Mucosa of gallbladder (tissue), 1 donor: ENCODE results near the gene SH2D2A. TPM values are rescaled to one million over a fixed set of nuclear protein-coding genes. Genes with fewer than 3 reads are reported as not detected.

Experiments used
- DNase-seq: peaks from one replicate; pipeline ENCODE4 v3.0.0-alpha.2; 2020; ENCODE audit warnings: low spot score
- total RNA-seq: library from RNA; stranded (reverse); gene quantifications from one replicate; pipeline ENCODE4 v1.2.1, GENCODE V29; 2021
- donor health status: DM: no; HTN: no; CAD: no.

The SH2D2A gene
- total RNA-seq, 1 donor from 2014 or later = 5.4 TPM

DNA sequence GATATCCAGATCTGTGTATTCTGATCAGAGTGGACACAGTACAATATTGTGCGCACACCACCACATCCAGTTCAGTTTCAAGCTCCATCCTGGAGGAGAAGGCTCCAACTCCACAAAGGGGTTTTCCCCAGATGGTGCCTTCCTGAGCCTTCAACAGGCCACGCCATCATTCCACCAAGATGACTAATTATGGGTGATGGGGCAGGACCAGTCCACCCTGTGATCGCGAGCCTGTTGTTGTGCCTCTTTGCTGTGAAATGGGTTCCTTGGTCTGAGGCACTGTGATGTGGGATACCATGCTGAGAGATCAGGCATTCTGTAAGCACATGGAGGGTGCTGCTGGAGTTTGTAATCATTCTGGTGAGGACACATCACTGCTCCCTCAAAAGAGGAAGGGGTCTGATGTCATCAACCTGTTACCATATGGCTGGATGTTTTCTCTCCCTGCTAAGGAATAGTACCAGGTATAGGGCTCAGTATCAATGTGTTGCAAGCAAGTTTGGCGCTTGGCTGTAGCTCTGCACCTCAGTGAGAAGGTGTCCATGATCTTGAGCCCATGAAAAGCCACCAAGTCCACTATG is 6.7 kb upstream of the SH2D2A start:
- DNase-seq = no peak

- DNase-seq = no peak
These were observed 6.0 kb upstream of the SH2D2A start for GRCh38 chr1:156822680-156823079.

DNA sequence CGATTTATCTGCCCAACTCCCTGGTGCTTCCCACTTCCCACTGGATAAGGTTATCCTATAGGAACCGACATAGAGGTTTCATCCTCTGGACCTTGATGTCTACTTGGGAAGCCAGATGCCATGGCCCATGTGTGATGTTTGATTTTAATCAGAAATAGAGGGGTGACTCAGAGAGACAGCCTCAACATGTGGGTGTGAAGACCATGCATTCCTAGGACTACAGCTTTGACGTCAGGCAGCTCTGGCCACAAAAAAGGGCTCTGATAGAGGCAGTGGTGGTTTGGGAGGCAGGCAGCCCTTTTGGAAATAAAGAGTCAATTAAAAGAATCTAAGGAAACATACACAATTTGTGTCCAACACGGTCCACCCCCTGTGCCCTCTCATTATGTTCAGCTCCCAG is 5.2 kb upstream of the SH2D2A start:
- DNase-seq = no peak

DNA sequence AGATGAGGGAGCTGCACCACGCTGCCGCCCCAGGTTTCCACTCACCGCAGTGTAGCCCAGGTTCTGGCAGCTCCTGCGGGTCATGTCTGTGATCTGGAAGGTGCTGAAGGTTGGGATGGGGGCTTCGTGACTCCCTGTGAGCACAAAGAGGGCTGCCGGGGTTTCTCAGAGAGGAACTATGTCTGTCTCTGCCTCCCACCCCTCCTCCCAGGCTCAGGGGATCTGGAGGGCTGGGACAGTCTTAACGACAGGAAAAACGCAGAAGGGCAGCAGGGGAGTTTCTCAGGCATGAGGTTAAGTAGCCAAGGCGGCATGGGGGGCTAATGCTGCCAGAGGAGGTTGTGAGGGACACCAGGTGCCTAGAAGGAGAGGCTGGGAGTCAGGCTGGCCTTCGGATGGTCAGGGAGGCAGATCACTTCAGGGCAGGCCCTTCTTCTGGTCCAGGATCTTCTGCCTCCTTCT is 656 bp downstream of the SH2D2A start:
- DNase-seq = no peak

DNA sequence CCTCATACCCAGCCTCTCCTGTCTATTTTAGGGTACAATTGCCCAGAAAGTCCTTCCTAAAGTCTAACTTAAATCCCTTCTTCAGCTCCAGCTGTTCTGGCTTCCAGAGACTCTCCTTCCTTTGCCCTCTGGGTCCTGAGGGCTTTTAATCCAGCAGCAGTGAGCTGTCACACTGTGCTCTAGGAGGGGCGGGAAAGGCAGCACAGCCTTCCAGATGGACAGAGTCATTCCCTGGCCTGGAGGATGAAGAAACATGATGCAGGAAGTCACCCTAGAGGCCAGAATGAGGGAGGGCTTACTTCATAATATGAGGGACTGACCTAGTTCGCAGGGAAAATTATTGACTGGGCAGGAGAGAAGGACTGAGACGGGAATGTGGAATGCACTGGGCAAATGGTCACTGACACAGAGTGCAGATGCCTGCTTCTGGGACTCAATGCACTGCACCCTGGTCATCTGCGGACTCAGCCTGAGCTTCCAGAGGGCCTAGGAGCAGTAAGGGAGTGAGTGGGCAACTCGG is 1.3 kb downstream of the SH2D2A start:
- peak; percentile 39 for DNase-seq

DNA sequence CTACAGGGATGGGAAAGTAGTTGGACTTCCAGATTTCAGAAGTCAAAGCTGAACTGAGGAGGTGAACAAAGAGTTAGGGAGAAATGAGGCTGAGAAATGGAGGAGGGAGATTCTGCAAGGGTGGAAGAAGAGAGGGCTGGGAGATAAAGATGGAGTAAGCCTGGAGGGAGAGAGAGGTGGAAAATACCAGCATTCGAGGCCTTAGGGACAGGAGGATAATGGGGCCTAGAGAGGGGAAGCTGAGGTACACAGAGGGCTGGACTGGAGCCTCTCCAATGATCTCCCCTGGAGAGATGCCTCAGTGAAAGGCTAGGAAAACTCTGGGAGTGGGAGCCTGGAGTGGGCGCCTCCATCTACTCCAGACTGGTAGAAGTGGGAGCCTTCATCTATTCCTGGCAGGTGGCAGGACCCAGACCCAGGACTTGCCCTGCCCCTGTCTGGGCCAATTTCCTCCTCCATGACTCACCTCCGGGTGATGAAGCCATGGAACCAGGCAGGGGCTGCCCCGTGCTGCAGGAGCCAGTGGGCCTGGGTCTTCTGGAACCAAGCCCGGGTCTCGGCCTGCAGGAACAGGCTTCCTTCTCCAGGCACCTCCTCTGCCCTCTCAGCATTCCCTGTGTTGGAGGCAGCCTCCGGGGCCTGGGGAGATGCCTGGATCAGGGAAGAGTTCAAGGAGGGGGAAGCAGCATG is 1.9 kb downstream of the SH2D2A start:
- no peak for DNase-seq

DNA sequence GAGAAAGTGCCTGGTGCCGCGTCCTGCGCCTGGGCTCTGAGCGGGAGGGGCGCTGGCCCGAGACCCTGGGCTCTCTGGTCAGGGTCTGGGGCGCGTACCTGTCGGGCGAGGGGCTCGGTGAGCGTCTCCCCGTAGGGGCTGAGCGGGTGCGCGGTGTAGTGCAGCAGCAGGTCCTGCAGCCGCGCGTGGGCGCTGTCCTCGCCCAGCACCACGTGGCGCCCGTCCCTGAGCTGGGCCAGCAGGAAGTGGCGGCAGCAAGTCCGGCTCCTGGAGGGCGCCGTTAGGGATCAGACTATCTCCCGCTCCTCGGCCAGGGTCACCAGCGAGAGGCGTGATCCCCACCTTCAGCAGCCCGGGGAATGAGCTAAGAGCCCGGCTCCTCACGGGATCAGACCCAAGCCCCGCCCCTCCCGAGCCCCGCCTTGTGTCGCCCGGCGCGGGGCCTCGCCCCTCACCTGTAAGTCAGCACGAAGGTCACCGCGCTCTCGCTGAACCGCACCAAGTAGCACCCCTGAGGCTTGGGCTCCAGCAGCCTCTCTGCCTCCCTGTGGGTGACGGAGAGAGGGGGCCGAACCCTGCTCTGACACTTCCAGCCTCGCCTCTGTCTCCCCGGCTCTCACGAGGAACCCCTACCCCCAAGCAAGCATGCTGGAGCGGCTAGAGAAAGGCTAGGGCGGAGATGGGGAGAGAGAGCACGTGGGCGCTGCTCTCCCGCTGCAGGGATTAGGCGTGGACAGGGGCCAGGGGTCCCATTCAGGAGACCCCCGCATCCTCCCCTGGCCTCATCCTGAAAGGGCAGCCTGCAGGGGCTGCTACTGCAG is 2.7 kb downstream of the SH2D2A start:
- peak; percentile 58 for DNase-seq

DNA sequence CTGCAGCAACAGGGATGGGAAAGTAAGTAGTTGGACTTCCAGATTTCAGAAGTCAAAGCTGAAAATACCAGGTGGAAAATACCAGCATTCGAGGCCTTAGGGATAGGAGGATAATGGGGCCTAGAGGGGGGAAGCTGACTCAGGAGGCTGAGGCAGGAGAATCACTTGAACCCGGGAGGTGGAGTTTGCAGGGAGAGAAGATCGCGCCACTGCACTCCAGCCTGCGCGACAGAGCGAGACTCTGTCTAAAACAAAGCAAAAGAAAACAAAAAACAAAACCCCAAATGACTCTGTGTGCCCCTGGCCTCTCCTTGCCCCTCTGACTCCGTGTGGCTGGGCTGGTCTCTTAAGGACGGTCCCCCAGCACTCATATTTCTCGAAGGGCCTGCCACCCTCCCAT is 3.4 kb downstream of the SH2D2A start:
- DNase-seq = no peak

DNA sequence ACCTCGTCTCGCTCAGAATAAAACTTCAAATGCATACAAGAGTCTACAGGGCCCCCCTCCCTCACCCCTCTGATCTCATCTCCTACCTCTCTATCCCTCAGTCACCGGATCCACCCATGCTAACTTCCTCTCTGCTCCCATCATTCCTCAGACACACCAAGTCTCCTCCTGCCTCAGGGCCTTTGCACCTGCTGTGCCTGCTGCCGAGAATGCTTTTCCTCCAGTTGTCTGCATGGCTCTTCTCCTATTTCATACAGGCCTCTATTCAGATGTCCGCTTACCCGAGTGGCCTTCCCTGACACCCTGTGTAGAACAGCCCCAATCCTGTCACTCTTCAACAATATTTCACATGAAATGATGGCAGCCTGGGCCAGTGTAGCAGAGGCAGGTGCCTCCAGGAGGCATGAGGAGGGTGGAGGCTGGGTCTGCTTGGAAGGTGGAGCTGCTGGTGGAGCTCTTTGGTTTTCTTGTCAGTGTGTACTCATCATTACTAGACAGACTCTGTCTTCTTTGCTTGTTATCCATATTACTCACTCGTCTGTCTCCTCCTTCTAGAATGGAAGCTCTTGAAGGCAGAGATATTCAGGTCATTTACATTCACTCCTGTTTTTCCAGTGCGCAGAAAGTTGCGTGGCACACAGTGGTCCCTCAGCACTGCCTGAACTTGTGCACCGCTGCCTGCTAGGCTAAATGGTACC is 4.2 kb downstream of the SH2D2A start:
- no peak for DNase-seq

DNA sequence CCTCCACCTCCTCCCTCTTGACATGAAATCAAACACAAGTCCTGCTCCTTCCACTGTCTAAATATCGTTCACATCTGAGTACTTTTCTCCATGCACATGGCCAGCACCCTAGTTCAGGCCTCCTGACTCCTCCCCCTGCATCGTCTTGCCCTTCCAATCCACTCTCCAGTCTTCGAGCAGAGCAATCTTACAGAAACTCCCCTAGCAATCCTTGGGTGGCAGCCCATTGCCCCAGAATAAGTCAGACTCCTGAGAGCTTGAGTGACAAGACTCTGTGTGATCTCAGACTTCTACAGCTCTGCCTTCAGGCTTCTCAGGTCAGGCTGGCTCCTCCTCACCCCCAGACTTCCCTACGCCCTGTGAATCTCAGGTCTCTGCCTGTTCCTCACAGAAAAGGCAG is 5.5 kb downstream of the SH2D2A start:
- no peak for DNase-seq

- DNase-seq = no peak
These were observed 6.8 kb downstream of the SH2D2A start for GRCh38 chr1:156809711-156810366.

GRCh38 chr1:156809281-156809680 is 7.4 kb downstream of the SH2D2A start:
- DNase-seq = no peak

- no peak for DNase-seq
These were observed 8.2 kb downstream of the SH2D2A start for GRCh38 chr1:156808186-156809030.

DNA sequence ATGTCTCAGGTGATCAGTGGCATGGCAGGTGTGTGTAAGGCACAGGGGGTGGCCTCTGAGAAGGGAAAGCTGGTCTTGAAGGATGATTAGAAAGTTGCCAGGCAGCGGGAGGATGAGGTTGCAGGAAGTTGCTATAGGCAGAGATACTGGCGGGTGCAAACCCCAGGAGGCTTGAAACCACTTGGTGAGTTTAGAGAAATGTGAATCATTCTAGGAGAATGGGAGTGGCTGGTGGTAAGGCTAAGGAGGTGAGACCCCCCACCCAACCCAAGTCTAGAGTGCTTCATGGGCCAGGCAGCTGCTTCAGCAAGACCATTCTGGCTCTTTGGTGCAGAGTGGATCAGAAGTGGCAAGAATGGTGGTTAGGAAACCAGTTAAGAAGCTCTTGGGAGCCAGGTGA is 9.0 kb downstream of the SH2D2A start:
- DNase-seq = no peak

DNA sequence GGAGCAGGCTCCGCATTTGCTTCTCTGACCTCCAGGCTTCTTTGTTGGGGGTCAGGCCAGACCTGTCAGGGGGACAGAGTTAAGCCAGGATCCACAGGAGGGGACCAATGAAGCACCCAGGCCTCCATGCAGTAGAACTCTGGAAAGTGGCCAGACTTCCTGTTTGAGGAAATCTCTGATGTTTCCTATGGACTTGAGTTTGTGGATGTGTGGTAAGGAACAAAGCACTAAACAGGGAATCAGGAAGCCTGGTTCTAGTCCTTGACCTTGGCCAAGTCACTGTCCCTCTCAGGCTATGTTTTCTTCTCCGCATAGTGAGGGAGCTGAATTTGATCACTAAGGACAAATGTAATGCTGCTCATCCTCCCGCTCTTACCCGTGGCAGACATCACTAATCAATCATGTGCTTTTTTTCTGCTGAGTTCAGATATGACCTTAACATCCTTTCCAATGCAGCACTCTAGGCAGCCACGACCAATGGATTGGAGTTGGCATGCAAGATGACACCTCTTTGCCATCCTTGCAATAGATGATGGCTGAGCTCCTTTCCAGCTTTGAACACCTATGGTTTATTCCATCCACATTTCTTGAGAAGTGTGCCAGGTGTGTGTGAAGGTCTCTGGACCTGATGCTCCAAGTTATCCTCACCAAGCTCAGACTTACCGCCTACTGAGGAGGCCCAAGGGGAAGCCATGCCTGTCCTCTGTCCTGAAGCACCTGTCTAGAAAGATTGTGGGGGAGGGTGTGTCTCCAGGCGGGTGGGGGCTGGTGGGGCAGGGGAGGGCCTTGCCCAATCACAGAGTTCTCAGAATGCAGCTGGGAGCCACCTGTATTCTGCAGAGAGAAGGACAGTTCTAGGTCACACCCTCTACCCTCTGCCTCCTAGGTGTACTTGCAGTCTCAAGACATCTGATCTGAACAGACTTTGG is 9.9 kb downstream of the SH2D2A start:
- DNase-seq = no peak

GRCh38 chr1:156805766-156806511 is 10.7 kb downstream of the SH2D2A start:
- DNase-seq = peak; percentile 56

DNA sequence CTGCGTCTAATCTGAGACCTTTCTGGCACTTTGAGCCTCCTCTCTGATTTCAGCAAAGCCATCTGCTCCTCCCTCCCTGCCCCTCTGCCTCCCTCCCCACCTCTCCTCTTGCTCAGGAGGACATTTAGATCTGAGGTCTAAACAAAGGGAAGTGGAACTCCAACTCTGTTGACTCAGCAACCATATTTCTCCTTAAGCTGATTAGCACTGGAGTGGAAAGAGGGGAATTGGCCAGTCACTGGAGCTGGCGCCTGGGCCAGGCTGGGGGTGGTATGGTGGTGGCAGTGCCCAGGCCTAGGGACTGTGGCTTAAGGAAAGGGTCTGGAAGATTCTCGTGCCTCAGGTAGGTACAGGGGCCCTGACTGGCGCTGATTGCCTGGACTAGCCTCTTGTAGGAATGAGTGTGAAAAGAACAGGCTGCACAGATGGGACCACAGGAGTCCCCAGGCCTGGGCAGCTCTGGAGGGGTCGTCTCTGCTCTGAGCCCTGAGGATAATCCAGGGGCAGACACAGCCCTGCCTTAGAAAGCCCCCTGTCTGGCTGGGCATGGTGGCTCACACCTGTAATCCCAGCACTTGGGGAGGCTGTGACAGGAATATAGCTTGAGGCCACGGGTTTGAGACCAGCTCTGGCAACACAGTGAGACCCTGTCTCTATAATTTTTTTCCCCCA is 11.9 kb downstream of the SH2D2A start:
- no peak for DNase-seq

- DNase-seq = no peak
These were observed 12.6 kb downstream of the SH2D2A start for GRCh38 chr1:156804026-156804425.
